C4-2B (cell line): ENCODE results near the gene NEU3.

Experiments
- H3K27ac ChIP-seq: fragments of 450-650 bp; 2 replicates; pipeline ENCODE4 v1.5.1; 2017
- ZFX ChIP-seq: fragments of 450-650 bp; IDR thresholded peaks from 2 replicates; pipeline ENCODE4 v1.6.1; 2017
- TF ChIP-seq, protein P1 (sequence below): fragments of 450-650 bp; conservative IDR thresholded peaks from 2 replicates; pipeline ENCODE4 v1.5.1; 2017; ENCODE audit warnings: mild to moderate bottlenecking

The NEU3 gene

DNA sequence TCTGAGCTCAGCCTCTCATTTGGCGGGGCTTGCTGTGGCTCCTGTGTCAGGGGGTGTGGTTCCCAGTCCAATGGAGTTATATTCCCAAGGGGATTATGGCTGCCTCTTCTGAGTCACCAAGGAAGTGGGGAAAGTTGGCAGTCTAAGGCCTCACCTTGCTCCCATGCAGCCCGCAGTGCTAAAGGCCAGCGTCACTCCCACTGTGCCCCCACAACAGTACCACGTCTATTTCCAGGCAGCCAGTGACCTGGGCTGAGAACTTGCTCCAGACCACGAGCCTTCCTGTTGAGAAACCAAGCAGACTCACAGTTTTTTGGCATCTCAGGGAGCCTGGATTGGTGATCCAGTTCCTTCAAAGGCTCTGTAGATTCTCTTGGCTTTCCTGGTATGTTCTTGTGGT, 62.3 kb downstream of the NEU3 start:
- TF ChIP-seq ZFX = no peak
- TF ChIP-seq, protein P1, sequence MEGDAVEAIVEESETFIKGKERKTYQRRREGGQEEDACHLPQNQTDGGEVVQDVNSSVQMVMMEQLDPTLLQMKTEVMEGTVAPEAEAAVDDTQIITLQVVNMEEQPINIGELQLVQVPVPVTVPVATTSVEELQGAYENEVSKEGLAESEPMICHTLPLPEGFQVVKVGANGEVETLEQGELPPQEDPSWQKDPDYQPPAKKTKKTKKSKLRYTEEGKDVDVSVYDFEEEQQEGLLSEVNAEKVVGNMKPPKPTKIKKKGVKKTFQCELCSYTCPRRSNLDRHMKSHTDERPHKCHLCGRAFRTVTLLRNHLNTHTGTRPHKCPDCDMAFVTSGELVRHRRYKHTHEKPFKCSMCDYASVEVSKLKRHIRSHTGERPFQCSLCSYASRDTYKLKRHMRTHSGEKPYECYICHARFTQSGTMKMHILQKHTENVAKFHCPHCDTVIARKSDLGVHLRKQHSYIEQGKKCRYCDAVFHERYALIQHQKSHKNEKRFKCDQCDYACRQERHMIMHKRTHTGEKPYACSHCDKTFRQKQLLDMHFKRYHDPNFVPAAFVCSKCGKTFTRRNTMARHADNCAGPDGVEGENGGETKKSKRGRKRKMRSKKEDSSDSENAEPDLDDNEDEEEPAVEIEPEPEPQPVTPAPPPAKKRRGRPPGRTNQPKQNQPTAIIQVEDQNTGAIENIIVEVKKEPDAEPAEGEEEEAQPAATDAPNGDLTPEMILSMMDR = no peak
- no peak overlapping the region for H3K27ac ChIP-seq

DNA sequence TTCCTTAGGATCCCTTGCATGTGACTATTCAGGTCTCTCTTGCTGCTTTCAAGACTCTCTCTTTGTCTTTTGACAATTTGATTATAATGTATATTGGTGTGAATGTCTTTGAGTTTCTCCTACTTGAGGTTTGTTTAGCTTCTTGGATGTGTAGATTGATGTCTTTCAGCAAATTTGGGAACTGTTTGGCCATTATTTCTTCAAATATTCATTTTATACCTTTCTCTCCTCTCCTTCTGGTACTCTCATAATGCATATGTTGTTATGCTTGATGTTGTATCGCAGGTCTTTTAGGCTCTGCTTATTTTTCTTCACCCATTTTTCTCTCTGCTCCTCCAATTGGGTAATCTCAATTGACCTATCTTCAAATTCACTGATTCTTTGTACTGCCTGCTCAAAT, 63.7 kb downstream of the NEU3 start:
- no peak overlapping the region for H3K27ac ChIP-seq
- TF ChIP-seq ZFX = no peak

DNA sequence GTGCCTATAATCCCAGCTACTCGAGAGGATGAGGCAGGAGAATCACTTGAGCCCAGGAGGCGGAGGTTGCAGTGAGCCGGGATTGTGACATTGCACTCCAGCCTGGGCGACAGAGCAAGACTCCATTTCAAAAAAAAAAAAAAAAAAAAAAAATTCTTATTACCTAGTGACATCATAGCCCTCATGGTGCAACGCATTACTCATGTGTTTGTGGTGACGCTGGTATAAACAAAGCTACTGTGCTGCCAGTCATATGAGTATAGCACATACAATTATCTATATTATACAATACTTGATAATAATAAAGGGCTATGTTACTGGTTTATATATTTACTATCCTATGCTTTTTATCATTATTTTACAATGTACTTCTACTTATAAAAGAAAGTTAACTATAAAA, 66.8 kb downstream of the NEU3 start:
- TF ChIP-seq, protein P1 = no peak
- TF ChIP-seq ZFX = no peak
- no peak overlapping the region for H3K27ac ChIP-seq

DNA sequence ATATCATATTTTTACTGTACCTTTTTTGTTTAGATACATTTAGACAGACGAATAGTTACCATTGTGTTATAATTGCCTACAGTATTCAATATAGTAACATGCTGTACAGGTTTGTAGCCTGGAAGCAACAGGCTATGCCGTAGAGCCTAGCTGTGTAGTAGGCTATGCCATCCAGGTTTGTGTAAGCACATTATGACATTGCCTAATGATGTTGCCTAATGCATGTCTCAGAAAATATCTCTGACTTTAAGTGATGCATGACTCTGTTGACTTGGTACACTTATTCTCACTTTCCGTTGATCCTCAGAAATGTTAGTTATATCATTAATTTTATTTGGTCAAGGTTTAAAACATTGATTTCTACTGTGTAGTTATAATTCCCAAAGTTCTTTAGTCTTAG, 68.1 kb downstream of the NEU3 start:
- no peak overlapping the region for H3K27ac ChIP-seq
- TF ChIP-seq, protein P1 = no peak

DNA sequence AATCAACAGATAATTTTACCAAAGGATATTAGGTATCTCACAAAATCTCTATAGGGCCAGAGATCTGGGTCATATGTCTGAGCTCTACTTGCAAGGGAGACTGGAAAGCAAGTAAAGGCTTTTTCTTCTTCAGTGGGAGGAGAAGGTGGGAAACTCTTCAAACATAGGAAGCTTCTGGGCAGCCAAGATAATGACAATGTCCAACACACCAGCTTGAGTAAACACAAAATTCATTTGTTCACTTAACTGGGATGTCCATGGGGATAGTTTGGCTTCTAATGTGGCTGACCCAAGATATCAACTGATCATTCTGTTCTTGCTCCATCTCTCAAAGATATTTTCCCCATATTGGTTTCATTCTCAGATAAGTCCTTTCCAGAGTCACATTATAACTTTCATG, 70.6 kb downstream of the NEU3 start:
- no peak overlapping the region for H3K27ac ChIP-seq
- TF ChIP-seq, protein P1 = no peak
- TF ChIP-seq ZFX = no peak

DNA sequence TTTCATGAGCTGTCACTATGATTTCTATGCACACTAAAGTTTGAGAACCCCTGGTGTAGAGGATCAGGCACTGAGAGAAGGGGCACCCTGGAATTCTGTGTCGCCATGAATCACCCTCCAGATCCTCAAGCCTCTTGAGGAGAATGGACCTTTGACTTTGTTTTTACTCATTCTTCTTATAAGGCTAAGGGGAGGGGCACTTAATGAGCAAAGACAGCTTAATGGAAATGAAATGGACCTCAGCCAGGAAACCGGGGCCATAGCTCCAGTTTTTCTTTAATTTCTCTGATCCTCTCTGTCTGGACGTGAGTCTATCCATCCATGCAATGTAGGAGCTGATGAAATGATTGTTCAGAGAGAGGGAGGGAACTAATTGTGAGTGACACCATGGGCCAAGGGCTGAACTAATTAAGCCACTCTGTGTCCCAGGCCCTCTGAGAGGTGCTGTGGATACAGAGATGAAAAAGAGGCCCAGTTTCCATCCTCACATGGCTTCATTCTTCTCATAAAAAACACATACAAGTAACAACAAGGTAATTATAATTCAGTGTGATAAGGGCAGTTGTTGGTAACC, 75.1 kb downstream of the NEU3 start:
- no peak for TF ChIP-seq ZFX
- TF ChIP-seq, protein P1 = no peak
- H3K27ac ChIP-seq = no peak overlapping the region

DNA sequence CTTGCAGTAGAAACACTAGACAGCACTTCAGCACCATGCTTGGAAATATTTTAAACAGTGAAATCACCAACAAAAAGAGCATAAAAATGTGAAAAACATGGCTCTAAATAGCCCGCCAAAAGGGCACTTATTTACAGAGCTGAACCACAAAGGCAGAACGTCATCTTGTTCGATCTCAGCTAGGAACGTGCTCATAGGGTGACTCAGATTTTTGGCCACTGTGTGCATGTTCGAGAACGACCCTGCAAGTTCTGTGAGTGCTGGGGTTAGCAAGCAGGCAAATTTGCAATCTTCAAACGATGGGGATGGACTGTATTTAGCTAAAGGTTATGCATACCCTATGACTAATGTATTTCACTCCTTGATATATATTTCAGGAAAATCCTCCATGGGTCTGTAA, 77.3 kb downstream of the NEU3 start:
- no peak for TF ChIP-seq ZFX
- TF ChIP-seq, protein P1 = no peak
- H3K27ac ChIP-seq = no peak overlapping the region
